HG03439 (cell line): ENCODE measurements around the gene NARS2.
"Not testable (repeated sequence)": the region's sequence is repeated elsewhere in the genome, so short reads cannot be mapped to it uniquely, and the experiment has no call there.

Experiments used
- ATAC-seq: cut with Tn5 transposase; IDR thresholded peaks from one replicate; pipeline ENCODE4 v1.9.1; 2021; ENCODE audit warnings: mild to moderate bottlenecking, moderate library complexity; ENCODE audit not compliant: unreplicated experiment

Gene NARS2

GRCh38 chr11:78577495-78577894, 2.8 kb upstream of the NARS2 start:
- no peak for ATAC-seq

GRCh38 chr11:78576549-78577097, 2.0 kb upstream of the NARS2 start:
- ATAC-seq, result no peak

GRCh38 chr11:78575478-78575877, 814 bp upstream of the NARS2 start:
- ATAC-seq, result no peak

GRCh38 chr11:78573681-78574080, 983 bp downstream of the NARS2 start:
- ATAC-seq, result no peak

GRCh38 chr11:78573271-78573670, 1.4 kb downstream of the NARS2 start:
- no peak for ATAC-seq

GRCh38 chr11:78572394-78572793, 2.3 kb downstream of the NARS2 start:
- ATAC-seq, result no peak

GRCh38 chr11:78570031-78570430, 4.6 kb downstream of the NARS2 start:
- ATAC-seq, result no peak

- ATAC-seq, result no peak
These were observed 7.5 kb downstream of the NARS2 start for GRCh38 chr11:78567209-78567608.

GRCh38 chr11:78564490-78565467, 9.9 kb downstream of the NARS2 start:
- ATAC-seq, result peak; percentile 56

- ATAC-seq, result not testable (repeated sequence)
These were observed 10.6 kb downstream of the NARS2 start for GRCh38 chr11:78564037-78564436.

- not testable (repeated sequence) for ATAC-seq
These were observed 11.6 kb downstream of the NARS2 start for GRCh38 chr11:78563090-78563489.

GRCh38 chr11:78562398-78562797, 12.3 kb downstream of the NARS2 start:
- ATAC-seq, result no peak

- no peak for ATAC-seq
These were observed 13.7 kb downstream of the NARS2 start for GRCh38 chr11:78560826-78561484.

GRCh38 chr11:78560153-78560552, 14.5 kb downstream of the NARS2 start:
- ATAC-seq, result no peak

GRCh38 chr11:78557236-78557635, 17.4 kb downstream of the NARS2 start:
- no peak for ATAC-seq

- ATAC-seq, result no peak
These were observed 19.1 kb downstream of the NARS2 start for GRCh38 chr11:78555592-78555991.

- no peak for ATAC-seq
These were observed 21.8 kb downstream of the NARS2 start for GRCh38 chr11:78552881-78553280.

GRCh38 chr11:78552139-78552538, 22.5 kb downstream of the NARS2 start:
- ATAC-seq, result not testable (repeated sequence)

- no peak for ATAC-seq
These were observed 23.6 kb downstream of the NARS2 start for GRCh38 chr11:78551066-78551465.

GRCh38 chr11:78549624-78550409, 24.8 kb downstream of the NARS2 start:
- no peak for ATAC-seq
